Activated naive CD4-positive, alpha-beta T cell treated with Interleukin-2 at 50 U/mL for 16 hours (primary cell): ENCODE measurements around the gene TMEM229B.

Source experiments
- DNase-seq: peaks from one replicate; pipeline ENCODE4 v3.0.0-alpha.2; 2020

The TMEM229B gene

GRCh38 chr14:67447033-67447381 lies 41.5 kb downstream of the TMEM229B start:
- DNase-seq, result no peak

DNA sequence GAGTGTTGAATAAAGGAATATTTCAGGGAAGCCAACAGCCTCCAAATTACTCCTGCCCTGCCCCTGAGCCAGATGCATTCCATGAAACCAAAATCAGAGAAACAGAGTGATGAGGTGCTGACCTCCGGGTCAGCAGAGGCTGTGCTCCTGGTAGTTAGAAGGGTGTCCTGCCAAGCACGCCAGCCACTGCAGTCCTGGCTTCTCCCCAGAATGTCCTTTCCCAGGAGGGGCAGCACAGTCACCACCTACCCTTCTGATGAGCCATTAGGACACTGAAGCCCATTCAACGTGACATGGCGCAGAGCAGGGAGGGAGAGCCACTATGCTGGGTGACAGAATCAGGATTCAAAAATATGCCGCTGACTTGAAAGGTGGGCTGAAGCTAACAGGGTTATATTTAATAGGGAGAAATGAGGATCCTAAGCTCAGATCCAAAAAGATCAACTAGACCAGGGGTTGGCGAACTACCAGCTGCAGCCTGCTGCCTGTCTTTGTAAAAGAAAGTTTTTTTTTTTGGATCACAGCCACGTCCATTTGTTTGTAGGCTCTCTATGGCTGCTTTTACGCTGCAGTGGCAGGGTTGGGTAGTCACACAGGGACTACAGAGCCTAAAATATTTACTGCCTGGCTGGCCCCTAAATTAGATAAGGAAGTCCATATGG lies 42.0 kb downstream of the TMEM229B start:
- DNase-seq, result no peak

DNA sequence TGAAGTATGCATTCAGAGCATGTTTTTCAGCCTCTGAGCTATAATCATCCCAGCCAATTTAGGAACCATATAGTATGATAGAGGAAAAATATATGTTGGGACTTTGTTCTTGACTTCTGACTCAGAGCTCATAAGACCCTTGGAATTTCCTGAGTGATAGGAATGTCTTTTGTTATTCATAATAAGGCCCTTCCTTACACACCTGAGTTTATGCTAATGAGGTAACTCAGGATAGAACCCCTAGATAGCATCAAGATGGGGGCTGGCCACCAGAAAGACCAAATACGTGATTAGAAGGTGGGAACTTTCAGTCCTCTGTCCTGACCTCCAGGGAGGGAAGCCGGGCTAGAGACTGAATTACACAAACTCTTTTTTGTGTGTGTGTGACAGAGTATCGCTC lies 44.1 kb downstream of the TMEM229B start:
- no peak for DNase-seq

DNA sequence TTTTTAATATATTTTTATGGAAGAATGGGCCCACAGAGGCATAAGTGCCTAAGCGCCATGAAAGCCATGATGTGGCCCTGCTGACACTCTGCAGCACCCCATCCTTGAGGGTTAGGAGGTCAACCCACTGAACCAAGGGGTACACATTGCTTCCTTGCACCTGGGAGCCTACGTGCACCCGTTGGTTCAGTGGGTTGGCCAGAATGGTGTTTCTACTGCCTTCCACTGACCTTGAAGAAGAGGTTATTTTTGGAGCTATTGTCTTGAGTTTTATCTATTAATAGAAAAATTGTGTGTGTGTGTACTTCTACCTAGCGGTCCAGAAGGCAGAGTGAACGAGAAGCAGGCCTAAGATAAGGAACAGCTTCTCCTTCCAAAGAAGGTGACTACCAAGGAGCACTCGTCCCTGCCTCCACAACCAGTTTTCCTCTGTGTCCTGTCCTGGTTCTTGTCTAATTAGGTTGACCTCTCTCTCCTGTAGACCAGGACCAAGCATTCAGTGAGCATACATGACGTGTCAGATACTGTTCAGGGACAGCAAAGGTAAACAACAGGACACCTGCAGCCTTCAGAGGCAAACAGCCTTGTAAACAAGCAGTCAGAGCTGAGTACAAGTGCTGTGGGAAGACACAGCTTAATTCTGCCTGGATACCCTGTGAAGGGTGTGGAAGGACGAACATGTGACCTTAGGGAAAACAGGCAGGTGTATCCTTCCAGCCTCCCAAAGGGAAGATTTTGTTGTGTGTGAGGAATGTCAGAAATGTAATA lies 46.2 kb downstream of the TMEM229B start:
- DNase-seq, result no peak

GRCh38 chr14:67441672-67442071 lies 46.8 kb downstream of the TMEM229B start:
- no peak for DNase-seq

DNA sequence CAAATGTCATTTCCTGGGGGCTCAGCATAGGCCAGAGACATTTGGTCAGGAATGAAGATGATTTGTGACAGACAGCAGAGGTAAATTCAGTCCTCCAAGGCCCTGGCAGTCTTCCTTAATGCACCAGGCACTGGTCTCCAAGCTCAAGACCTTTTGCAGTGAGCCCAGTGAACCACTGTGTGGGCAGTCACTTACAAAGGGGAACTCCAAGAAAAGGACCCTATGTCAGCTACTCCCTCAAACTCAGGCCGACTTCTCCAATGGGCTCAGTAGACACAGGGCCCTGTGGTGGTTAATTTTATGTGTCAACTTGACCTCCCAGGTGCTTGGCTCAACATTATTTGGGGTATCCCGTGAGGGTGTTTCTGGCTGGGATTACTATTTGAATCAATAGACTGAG lies 47.3 kb downstream of the TMEM229B start:
- DNase-seq, result no peak

DNA sequence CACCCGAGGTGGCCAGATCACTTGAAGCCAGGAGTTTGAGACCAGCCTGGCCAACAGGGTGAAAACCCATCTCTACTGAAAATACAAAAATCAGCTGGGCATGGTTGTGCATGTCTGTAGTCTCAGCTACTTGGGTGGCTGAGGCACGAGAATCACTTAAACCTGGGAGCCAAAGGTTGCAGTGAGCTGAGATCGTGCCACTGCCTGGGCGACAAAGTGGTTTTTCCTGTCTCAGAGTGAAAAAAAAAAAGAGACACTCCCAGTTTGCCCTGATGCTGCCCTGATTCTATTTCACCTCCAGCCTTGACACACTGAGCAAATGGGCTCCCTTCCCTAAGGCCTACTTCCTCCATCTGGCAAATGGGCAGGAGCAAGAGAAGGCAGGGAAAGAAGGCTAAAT lies 48.0 kb downstream of the TMEM229B start:
- DNase-seq, result no peak

GRCh38 chr14:67438969-67439368 lies 49.6 kb downstream of the TMEM229B start:
- DNase-seq, result no peak

DNA sequence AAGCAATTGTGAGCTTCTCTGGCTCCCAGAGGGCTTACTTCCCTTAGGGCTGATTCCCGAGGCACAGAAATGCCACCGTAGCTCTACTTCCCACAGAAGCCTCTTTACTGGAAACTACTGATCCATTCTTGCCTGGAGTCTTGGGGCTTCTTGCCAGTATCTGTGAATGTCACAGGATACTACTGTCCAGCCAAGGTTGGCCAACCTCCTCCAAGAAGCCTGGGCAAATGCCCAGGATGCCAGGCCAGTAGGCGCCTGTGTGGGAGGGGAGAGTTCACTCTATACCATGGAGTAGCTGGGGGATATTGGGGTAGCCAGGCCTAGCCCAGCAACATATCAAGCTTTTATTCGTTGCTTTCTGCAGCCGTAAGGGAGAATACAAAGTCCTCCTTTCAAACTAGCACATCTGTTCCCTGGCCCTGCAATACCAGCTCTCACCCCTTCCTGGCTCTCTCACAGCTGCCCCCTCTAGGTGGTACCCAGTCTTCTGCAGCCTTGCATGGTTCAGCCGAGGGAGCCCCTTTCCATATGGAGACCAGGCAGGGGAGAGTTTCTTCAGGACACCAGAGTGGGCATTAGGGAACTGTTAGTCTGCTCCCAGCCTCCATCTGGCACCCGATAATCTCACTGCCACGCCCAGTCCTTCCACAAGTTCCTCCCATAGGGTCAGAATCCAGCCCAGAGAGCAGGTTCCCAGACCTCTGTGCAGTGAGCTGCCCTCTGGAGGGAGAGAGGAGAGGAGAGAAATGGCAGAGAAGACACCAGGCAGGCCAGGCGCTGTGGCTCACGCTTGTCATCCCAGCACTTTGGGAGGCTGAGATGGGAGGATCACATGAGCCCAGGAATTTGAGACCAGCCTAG lies 52.3 kb downstream of the TMEM229B start:
- no peak for DNase-seq

- no peak for DNase-seq
Observed at GRCh38 chr14:67435603-67436002, 52.9 kb downstream of the TMEM229B start.

- no peak for DNase-seq
Observed at GRCh38 chr14:67432050-67432564, 56.4 kb downstream of the TMEM229B start.

DNA sequence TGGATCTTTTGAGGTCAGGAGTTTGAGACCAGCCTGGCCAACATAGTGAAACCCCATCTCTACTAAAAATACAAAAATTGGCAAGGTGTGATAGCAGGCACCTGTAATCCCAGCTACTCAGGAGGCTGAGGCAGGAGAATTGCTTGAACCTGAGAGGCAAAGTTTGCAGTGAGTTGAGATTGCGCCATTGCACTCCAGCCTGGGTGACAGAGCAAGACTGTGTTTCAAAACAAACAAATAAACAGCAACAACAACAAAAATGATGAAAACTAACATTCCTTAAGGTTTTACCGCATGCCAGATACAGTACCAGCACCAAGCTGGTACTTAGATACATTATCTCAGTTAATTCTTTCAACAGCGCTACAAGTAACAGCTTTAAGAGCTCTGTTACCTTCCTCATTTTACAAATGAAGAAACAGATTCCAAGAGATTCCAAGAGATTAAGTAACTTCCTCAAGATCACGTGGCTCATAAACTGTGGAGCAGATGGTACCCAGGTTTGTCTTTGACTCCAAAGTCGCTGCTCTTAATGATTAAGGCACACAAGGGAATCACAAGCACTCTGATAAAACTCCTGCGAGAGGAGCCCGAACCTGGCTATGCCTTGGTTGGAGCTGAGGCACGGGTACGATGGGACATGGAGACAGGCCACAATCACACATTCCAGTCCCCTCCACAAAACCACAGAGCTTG lies 58.9 kb downstream of the TMEM229B start:
- no peak for DNase-seq

DNA sequence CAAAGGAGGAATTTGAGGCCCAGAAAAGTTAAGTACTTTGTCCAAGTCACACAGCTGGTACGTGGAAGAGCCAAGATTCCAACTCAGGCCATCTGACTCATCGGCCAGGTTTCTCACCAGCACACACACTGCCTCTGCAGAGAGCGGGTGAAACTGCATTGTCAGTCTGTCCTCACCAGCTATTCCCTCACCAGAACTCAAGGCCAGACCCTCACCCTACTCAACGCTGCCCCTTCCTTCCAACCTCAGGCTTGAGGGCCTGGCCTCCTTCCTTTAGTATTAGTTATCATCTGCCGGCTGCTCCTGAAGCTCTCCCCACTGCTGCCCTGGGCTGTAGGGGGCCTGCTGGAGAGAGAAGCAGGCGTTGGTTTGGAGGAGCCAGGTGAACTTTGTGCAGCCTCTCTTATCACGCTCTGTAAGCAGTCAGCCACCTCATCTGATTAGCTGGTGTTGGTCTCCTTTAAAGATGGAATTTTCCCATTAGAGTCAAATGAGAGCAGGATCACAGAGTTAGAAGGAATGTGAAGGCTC lies 60.0 kb downstream of the TMEM229B start:
- no peak for DNase-seq

DNA sequence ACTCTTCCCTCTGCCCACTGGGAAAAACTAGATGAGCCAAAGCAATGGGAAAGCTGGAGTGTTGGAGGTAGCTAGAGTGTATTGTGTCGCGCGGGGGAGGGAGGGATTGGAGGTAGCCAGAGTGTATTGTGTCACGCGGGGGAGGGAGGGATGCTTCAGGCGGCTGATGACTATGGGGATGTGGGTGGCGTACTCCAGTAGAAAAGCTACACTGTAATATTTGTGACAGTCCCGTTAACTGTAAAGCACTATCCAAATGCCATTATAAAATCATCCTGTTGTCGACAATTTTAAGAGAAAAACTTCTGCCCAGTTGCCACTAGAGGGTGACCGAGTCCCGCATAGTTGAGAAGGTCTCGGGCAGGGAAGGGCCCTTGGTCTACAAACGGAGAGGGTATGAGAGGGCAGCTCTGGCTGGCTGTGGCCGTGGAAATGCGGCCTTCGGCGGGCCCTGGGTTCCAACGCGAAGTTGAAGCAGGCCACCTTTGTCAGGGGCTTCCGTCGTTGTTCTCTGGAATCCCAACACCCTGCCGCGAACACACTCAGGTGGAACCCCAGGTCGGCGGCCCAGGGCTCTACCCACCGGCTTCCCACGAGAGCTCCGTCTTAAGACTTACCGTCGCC lies 61.4 kb downstream of the TMEM229B start:
- peak; percentile 65 for DNase-seq

DNA sequence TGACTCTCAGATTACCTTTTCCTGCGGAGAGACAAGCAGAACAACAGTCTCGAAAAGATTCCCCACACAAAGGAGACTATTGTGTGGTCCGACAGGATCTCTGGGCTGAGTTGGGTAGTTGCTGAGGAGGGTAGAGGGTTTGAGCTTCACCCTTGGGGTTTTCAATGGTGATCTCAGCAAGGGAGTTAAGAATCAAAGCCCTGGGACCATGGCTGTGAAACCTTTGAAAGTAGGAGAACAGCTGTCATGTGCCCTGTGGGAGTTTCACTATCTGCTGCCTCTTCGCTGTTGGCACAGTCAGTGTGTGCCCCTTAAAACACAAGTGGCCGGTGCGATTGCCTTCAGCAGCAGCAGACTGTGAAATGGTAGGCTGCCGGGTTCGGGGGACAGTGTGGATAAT lies 62.4 kb downstream of the TMEM229B start:
- no peak for DNase-seq

DNA sequence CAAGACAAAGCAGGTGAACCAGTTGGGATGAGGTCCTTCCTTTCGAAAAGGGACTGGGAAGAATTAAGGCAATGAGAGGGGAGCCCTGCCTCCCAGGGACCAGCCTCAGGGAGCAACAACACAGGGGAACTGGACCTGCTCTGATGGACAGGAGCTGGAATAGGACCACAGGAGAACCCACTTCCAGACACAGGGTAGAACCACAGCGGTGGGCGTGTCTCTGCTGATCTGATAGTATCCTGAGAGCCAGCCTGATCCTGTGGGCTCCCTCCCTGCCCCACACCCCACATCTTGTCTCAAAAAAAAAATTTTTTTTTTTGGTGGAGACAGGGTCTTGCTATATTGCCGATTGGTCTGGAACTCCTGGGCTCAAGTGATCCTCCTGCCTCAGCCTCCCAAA lies 62.9 kb downstream of the TMEM229B start:
- no peak for DNase-seq

- no peak for DNase-seq
Observed at GRCh38 chr14:67424539-67424938, 64.0 kb downstream of the TMEM229B start.

GRCh38 chr14:67423424-67423823 lies 65.1 kb downstream of the TMEM229B start:
- no peak for DNase-seq

- no peak for DNase-seq
Observed at GRCh38 chr14:67421356-67422224, 66.9 kb downstream of the TMEM229B start.
